NCI-H1092 (cell line): Measurements from ENCODE around the gene ABCC8.

Experiments
- DNase-seq: peaks from one replicate; lab custom pipeline; 2025; lab: John Stamatoyannopoulos, UW

Gene ABCC8

GRCh38 chr11:17403980-17404759 lies 72.5 kb downstream of the ABCC8 start:
- no peak for DNase-seq

- no peak for DNase-seq
These were observed 74.2 kb downstream of the ABCC8 start for GRCh38 chr11:17402486-17402885.

- DNase-seq: no peak
These were observed 74.8 kb downstream of the ABCC8 start for GRCh38 chr11:17401841-17402240.

- DNase-seq: no peak
These were observed 75.3 kb downstream of the ABCC8 start for GRCh38 chr11:17401316-17401715.

DNA sequence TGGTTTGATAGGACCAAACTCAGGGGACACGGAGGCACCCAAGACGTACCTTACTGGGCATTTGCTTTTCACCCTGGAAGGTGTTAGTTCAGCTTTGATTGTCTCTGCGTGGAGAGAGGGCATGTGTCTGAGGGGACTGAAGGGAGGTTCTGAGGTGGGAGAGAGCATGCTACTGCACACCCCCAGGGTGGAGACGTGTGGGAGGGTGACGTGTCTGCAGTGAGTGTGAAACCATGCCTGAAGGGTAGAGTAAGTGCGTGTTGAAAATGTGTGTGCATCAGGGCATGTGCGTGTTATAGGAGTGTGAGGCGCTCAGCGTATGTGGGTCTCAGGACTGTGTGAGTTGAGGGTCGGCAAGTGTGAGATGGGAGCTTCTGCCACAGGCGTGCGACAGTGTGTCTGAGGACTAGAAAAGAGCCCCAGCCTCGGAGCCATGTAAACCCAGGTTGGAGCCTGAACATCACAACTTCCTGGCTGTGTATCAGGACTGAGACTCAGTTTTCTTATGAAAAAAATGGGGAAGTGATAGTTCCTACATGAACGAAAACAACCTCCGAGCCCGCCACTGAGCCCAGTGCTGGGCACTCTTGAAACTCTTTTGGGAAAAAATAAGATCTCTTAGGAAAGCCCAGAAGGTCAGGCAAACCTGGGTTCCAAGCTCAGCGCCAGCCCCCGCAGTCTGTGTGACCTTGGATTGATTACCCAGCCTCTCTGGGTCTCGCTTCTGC lies 76.4 kb downstream of the ABCC8 start:
- no peak for DNase-seq

- DNase-seq: no peak
These were observed 77.4 kb downstream of the ABCC8 start for GRCh38 chr11:17399236-17399635.

DNA sequence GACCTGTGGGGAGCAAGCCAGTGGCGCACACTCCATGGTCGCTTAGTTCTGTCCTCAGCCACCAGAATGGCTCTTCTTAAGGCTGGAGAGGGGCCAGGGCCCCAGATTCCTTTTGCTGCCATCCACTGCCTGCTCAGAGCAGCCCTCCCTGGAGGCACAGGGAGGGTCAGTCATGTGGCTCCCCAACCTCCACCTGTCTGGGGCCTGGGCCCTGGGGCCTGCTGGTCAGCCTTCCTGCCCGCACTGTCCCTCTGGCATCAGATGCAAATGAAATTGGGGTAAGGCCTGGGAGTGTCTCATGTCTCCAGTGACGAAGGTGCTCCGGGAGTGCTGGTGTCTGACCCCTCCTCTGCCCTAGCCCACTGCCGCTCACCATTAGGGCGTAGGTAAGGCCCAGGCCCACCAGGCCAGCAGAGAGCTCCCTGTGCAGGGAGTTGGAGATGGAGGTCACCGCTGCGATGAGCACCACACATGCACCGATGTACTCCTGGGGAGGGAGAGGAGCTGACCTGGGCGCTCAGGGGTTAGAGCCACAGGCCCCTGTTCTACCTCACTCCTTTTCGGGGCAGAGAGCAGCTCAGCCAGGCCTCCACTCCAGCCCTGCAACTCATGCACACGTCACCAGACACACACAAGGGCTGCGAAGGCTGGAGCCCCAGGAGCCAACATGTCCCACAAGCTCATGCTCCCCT lies 79.2 kb downstream of the ABCC8 start:
- DNase-seq: no peak

DNA sequence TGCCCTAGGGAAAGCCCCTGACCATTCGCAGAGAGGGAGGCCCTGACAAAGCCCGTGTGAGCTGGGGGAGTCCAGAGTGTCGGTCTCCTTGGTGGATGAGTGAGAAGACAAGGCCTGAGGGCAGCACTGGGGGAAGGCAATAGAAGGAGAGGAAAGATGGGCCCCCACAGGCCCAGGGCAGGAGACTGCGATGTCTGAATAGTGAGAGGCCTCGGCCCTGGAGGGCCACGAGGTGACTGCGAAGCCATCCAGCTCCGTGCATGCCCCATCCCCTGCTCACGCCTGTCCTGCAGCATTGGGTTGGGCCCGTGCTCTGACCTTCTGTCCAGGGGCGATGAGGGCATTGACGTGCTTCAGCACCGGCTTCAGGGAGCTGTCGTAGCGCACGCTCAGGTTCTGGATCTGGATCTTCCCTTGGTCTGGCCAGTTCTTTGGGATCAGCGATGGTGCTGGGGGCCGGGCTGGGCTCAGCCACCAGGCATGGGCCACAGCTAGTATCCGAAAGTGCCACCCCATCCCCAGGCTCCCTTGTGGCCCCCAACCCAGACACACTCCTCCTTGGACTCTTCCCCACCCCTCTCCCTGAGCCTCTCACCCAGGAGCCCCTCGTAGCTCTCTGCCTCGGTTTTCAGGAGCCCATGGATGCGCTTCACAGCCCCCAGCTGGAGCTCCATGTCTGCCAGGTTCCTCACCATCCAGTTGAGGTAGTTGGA lies 79.9 kb downstream of the ABCC8 start:
- DNase-seq: no peak

GRCh38 chr11:17395978-17396377 lies 80.7 kb downstream of the ABCC8 start:
- no peak for DNase-seq

GRCh38 chr11:17395554-17395961 lies 81.1 kb downstream of the ABCC8 start:
- DNase-seq: no peak

DNA sequence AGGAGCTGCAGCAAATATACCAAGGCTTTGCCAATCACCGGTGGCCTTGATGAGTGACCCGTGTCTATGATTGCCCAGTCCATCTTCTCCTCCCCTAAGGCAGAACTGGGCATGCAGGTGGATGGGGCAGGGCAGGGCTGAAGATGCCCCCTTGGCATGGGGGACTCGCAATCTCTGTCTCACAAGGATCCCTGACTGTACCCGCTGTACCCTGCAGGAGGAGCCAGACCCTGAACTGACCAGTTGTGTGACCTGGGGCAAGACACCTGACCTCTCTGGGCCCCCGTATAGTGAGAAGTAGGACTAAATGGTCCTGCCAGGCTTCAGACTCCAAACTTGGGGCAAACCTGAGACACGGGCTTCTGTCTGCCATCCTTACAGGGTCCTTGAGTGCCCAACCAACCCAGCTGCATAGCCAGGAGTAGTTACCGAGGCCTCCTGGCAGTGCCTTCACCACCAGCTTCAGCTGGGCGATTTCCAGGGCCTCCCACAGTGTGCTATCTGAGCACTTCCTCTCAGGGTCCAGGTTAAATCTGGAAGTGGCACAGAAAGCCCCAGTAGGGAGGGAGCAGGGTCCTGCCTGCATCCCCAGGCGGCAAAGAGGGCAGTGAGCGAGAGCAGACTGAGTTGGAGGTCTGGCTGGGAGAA lies 81.8 kb downstream of the ABCC8 start:
- no peak for DNase-seq

- DNase-seq: no peak
These were observed 83.2 kb downstream of the ABCC8 start for GRCh38 chr11:17393472-17393871.

DNA sequence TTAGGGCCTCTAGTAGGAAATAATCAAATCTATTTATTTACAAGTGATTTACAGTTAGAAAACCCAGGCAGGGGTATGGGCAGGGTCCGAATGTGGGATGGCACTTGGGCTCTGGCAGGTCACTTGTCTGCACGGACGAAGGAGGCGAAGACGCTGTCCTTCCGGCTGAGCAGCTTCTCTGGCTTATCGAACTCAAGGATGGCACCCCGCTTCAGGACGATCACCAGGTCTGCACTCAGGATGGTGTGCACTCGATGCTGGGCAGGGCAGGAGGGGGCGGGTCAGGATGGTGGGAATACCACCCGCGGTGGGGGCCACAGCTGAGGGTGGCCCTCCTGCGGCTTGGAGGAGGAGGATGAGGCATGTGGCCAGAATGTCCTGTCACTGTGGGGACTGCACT lies 83.8 kb downstream of the ABCC8 start:
- no peak for DNase-seq

GRCh38 chr11:17391493-17392355 lies 84.9 kb downstream of the ABCC8 start:
- peak; percentile 5 for DNase-seq

DNA sequence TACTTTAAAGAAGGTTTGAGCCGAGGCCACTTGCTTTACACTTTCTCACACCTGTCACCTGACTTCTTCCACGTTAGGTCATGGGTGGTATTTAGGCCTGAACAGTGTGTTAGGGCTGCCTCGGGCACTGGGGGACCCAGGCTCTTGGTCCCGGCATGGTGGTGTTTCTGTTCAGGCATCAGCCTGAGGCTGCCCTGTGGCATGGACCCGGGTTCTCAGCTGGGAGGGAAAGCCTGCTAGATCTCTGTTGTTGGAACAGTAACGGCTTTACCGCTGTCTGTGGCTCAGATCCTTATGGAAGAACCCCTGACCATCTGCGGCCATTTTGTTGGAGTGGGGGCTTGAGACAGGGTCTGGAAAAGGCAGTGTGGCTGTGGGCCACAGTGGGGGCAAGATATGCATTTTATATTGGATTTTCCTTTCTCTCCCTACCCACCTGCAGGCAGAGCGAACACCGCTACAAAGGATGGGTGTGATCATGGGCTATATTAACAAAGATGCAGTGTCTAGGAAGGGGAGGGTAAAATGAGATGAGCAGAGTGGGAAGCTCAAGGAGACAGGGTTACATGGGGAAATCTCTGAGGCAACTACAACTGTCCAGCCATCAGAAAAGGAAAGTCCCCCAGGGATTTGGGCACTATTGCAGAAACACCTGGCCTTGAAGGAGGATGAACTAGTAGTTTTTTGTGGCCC lies 86.5 kb downstream of the ABCC8 start:
- DNase-seq: no peak

DNA sequence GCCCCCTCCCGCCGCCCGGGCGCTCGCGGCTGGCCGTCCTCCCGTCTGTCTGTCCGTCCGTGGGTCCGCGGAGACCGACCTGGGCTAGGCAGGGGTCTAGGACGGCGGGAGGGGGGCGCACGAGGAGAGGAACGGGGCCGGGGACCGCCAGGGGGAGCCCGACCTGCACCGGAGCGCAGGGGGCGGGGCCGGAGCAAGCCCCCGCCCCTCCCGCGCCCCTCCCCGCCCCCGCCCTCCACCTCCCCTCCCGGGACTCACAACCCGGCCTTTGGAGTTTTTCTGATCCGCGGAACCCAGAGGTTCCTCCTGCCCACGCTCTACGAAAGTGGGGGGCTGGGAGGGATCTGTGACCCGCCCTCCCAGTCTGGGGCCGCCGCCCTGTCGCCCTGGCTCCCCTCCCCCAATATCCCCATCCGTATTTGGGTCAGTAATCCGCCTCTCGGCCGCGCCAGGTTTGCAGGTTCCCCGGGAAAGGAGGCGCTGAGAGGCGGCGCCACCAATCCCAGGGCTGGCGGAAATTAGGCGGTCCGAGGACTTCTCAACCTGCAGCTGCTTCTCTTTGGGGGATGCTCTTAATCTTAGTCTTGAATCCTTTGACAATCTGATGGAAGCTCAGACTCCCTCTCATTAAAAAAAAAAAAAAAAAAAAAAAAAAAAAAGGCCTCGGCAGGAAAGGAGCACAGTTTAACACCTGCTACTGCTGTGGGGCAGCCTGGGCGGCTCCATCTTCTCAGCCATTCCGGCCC lies 87.3 kb downstream of the ABCC8 start:
- peak; percentile 81 for DNase-seq

DNA sequence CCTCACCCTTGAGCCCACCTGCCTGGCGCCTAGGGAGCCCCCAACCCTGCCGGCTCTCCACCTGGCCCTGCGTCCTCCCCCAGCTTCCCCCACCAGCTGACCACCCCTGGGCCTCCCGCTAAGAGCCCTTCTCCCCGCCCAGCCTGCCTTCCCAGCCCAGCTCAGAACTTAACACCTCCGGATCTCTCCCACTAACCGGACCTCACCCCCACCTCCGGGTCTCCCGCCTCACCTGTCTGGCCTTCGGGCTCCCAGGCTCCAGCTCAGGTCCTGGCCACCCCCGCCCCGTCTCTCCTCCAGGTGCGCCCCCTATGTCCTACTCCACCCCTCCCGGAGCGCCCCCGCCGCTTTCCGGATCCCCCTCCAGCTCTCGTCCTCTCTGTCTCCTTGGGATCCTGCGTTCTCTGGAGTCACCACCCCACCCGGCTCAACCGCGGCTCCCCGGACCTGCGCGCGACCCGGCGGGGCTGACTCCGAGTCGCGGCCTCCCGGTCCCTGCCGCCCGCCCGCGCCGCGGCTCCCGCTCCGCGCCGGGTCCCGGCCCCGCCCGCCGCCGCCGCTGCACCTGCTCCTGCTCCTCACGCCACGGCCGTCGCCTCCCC lies 87.9 kb downstream of the ABCC8 start, which contains the start of gene KCNJ11:
TSS of gene KCNJ11 (minus strand) at position 51 of the 602 bp plus-strand sequence. CDS start 568 bp downstream, outside the sequence.
- peak; percentile 36 for DNase-seq

DNA sequence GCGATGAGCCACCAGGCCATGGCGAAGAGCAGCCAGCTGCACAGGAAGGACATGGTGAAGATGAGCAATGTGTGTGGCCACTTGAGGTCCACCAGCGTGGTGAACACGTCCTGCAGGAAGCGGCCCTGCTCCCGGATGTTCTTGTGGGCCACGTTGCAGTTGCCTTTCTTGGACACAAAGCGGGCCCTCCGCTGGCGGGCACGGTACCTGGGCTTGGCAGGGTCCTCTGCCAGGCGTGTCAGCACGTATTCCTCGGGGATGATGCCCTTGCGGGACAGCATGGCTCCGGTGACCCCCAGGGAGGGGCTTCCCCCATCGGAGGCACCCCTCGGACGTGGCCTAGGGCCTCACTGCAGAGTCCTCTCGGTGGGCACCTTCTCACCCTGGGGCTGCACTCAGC lies 88.8 kb downstream of the ABCC8 start:
- DNase-seq: no peak

DNA sequence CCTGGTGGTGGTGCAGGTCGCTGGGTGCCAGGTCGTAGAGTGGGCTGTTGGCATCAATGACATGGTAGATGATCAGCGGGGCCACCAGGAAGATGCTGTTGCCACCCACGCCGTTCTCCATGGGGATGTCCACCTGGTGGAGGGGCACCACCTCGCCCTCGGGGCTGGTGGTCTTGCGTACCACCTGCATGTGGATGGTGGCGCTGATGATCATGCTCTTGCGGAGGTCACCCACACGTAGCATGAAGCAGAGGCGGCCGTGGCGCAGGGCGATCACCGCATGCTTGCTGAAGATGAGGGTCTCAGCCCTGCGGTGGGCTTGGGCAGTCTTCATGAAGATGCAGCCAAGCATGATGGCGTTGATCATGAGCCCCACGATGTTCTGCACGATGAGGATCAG lies 89.4 kb downstream of the ABCC8 start:
- DNase-seq: no peak
